Trophoblast cell (in vitro differentiated cells and primary cell): Measurements from ENCODE around the gene ICOS.

Source experiments
- DNase-seq, 2 donors: peaks; one replicate each; pipeline ENCODE4 v3.0.0-alpha.2; 2016
- H2AFZ ChIP-seq: 2 replicates; pipeline ENCODE4 v1.6.1; 2013; ENCODE audit warnings: low read length, moderate library complexity, mild to moderate bottlenecking; ENCODE audit not compliant: insufficient read depth, poor library complexity
- H2AK5ac ChIP-seq: 2 replicates; pipeline ENCODE4 v1.6.1; 2013; ENCODE audit warnings: mild to moderate bottlenecking, low read length
- H2BK120ac ChIP-seq: 2 replicates; pipeline ENCODE4 v1.6.1; 2013; ENCODE audit warnings: low read length, mild to moderate bottlenecking, moderate library complexity; ENCODE audit not compliant: insufficient read depth, poor library complexity
- H2BK12ac ChIP-seq: 2 replicates; pipeline ENCODE4 v1.6.1; 2013; ENCODE audit warnings: mild to moderate bottlenecking, low read length, moderate library complexity
- H2BK5ac ChIP-seq: 2 replicates; pipeline ENCODE4 v1.6.1; 2013; ENCODE audit warnings: low read length, low read depth, moderate library complexity, mild to moderate bottlenecking; ENCODE audit not compliant: poor library complexity
- H3K14ac ChIP-seq: 2 replicates; pipeline ENCODE4 v1.6.1; 2013; ENCODE audit warnings: mild to moderate bottlenecking, low read length
- H3K18ac ChIP-seq: 2 replicates; pipeline ENCODE4 v1.6.1; 2013; ENCODE audit warnings: mild to moderate bottlenecking, low read length
- H3K23ac ChIP-seq: 2 replicates; pipeline ENCODE4 v1.6.1; 2013; ENCODE audit warnings: low read length
- H3K27ac ChIP-seq: 2 replicates; pipeline ENCODE4 v1.5.1; 2013; ENCODE audit warnings: low read depth, mild to moderate bottlenecking, inconsistent platforms, low read length, moderate library complexity
- H3K27me3 ChIP-seq: 2 replicates; pipeline ENCODE4 v1.6.1; 2013; ENCODE audit warnings: inconsistent platforms, mild to moderate bottlenecking, low read length, moderate library complexity; ENCODE audit not compliant: insufficient read depth
- H3K36me3 ChIP-seq, 2 experiments: 1 replicate in 1 of 2; 2 replicates in 1 of 2; pipeline ENCODE4 v1.6.1; 2013; ENCODE audit warnings: low read length in 2 of 2, mild to moderate bottlenecking in 2 of 2, moderate library complexity in 1 of 2; ENCODE audit not compliant: insufficient read depth in 2 of 2, control insufficient read depth in 1 of 2
- H3K4ac ChIP-seq: 2 replicates; pipeline ENCODE4 v1.6.1; 2013; ENCODE audit warnings: low read depth, mild to moderate bottlenecking, low read length, moderate library complexity
- H3K4me1 ChIP-seq, 2 experiments: 1 replicate in 1 of 2; 2 replicates in 1 of 2; pipeline ENCODE4 v1.6.1; 2013; ENCODE audit warnings: low read length in 2 of 2, mild to moderate bottlenecking in 2 of 2, moderate library complexity in 1 of 2; ENCODE audit not compliant: insufficient read depth in 2 of 2, control insufficient read depth in 1 of 2
- H3K4me2 ChIP-seq: 2 replicates; pipeline ENCODE4 v1.6.1; 2013; ENCODE audit warnings: inconsistent platforms, mild to moderate bottlenecking, low read length, moderate library complexity
- H3K4me3 ChIP-seq: 2 replicates; pipeline ENCODE4 v1.5.1; 2013; ENCODE audit warnings: mild to moderate bottlenecking, low read depth, low read length, inconsistent platforms
- H3K79me1 ChIP-seq: one replicate; pipeline ENCODE4 v1.6.1; 2013; ENCODE audit warnings: low read length
- H3K79me2 ChIP-seq: 2 replicates; pipeline ENCODE4 v1.6.1; 2013; ENCODE audit warnings: low read length, mild to moderate bottlenecking; ENCODE audit not compliant: control insufficient read depth, insufficient read depth, poor library complexity
- H3K9ac ChIP-seq: 2 replicates; pipeline ENCODE4 v1.6.1; 2013; ENCODE audit warnings: mild to moderate bottlenecking, low read length
- H3K9me3 ChIP-seq: 2 replicates; pipeline ENCODE4 v1.6.1; 2013; ENCODE audit warnings: low read depth, mild to moderate bottlenecking, control low read depth, inconsistent platforms, low read length; ENCODE audit not compliant: insufficient read depth
- H4K12ac ChIP-seq: 2 replicates; pipeline ENCODE4 v1.6.1; 2013; ENCODE audit warnings: low read depth, mild to moderate bottlenecking, low read length, moderate library complexity
- H4K8ac ChIP-seq: 2 replicates; pipeline ENCODE4 v1.6.1; 2013; ENCODE audit warnings: low read depth, mild to moderate bottlenecking, low read length, moderate library complexity
- H4K91ac ChIP-seq: one replicate; pipeline ENCODE4 v1.6.1; 2013; ENCODE audit warnings: low read depth, mild to moderate bottlenecking, low read length, moderate library complexity
- WGBS: extraction: QIAGEN DNeasy Blood & Tissue Kit; methylation state at CpG from one replicate; pipeline ENCODE4 v1.1.7; 2013; ENCODE audit warnings: missing lambda C conversion rate; ENCODE audit not compliant: insufficient read length, insufficient coverage; ENCODE audit errors: extremely low coverage; 5-methylcytosine and 5-hydroxymethylcytosine counted together

ICOS gene

GRCh38 chr2:203999835-204000234 is 63.3 kb downstream of the ICOS start:
- Histone ChIP-seq H3K9me3 (no peaks in the 10 kb centered on the region), H3K18ac (no peak overlapping the region), H2BK5ac (no peak overlapping the region), H3K4me3 (no peak overlapping the region), H3K23ac (no peak overlapping the region), H3K14ac (no peak overlapping the region), H3K79me2 (no peaks in the 10 kb centered on the region), H3K9ac (no peak overlapping the region), H3K36me3 (no peaks in the 10 kb centered on the region), H3K27ac (no peak overlapping the region), H2AK5ac (no peak overlapping the region), H2BK12ac (no peak overlapping the region), H4K12ac (no peak overlapping the region), H3K4ac (no peak overlapping the region), H2AFZ (no peak overlapping the region), H3K4me1 (no peaks in the 10 kb centered on the region), H3K4me2 (no peak overlapping the region), H4K91ac (no peak overlapping the region), H3K79me1 (no peaks in the 10 kb centered on the region), H2BK120ac (no peak overlapping the region), H4K8ac (no peak overlapping the region), H3K27me3 (no peaks in the 10 kb centered on the region)
- no peak for DNase-seq

GRCh38 chr2:204000446-204000845 is 63.9 kb downstream of the ICOS start:
- no peak overlapping the region for H3K4ac ChIP-seq
- H2BK120ac ChIP-seq, result no peak overlapping the region
- H4K91ac ChIP-seq, result no peak overlapping the region
- H3K4me3 ChIP-seq, result no peak overlapping the region
- H2AFZ ChIP-seq, result no peak overlapping the region
- H3K9ac ChIP-seq, result no peak overlapping the region
- H3K79me1 ChIP-seq, result no peaks in the 10 kb centered on the region
- no peak overlapping the region for H2BK5ac ChIP-seq
- no peak overlapping the region for H3K18ac ChIP-seq
- no peaks in the 10 kb centered on the region for H3K79me2 ChIP-seq
- H3K9me3 ChIP-seq, result no peaks in the 10 kb centered on the region
- H3K27ac ChIP-seq, result no peak overlapping the region
- H3K14ac ChIP-seq, result no peak overlapping the region
- H4K8ac ChIP-seq, result no peak overlapping the region
- no peak overlapping the region for H3K23ac ChIP-seq
- no peaks in the 10 kb centered on the region for H3K4me1 ChIP-seq
- H3K36me3 ChIP-seq, result no peaks in the 10 kb centered on the region
- H3K27me3 ChIP-seq, result no peaks in the 10 kb centered on the region
- no peak for DNase-seq
- H2AK5ac ChIP-seq, result no peak overlapping the region
- no peak overlapping the region for H4K12ac ChIP-seq
- H3K4me2 ChIP-seq, result no peak overlapping the region
- H2BK12ac ChIP-seq, result no peak overlapping the region

- Histone ChIP-seq H3K23ac (no peak overlapping the region), H2BK120ac (no peak overlapping the region), H3K18ac (no peak overlapping the region), H3K9me3 (no peaks in the 10 kb centered on the region), H3K14ac (no peak overlapping the region), H2AFZ (no peak overlapping the region), H3K36me3 (no peaks in the 10 kb centered on the region), H3K79me1 (no peaks in the 10 kb centered on the region), H3K9ac (no peak overlapping the region), H3K4me3 (no peak overlapping the region), H3K27ac (no peak overlapping the region), H3K27me3 (no peaks in the 10 kb centered on the region), H3K79me2 (no peaks in the 10 kb centered on the region), H3K4ac (no peak overlapping the region), H4K91ac (no peak overlapping the region), H2BK12ac (no peak overlapping the region), H4K8ac (no peak overlapping the region), H3K4me1 (no peaks in the 10 kb centered on the region), H4K12ac (no peak overlapping the region), H3K4me2 (no peak overlapping the region), H2BK5ac (no peak overlapping the region), H2AK5ac (no peak overlapping the region)
- no peak for DNase-seq
- no CpG with 5 or more reads among the region's 3 CpGs for WGBS
Measured at GRCh38 chr2:204003276-204003990, 66.9 kb downstream of the ICOS start.

- H3K9ac ChIP-seq, result no peak overlapping the region
- no peaks in the 10 kb centered on the region for H3K9me3 ChIP-seq
- H3K23ac ChIP-seq, result no peak overlapping the region
- no peak overlapping the region for H4K8ac ChIP-seq
- no peaks in the 10 kb centered on the region for H3K27me3 ChIP-seq
- H3K4me3 ChIP-seq, result no peak overlapping the region
- H2BK5ac ChIP-seq, result no peak overlapping the region
- H3K36me3 ChIP-seq, result no peaks in the 10 kb centered on the region
- H4K12ac ChIP-seq, result no peak overlapping the region
- H2BK12ac ChIP-seq, result no peak overlapping the region
- no peak overlapping the region for H3K18ac ChIP-seq
- no peak overlapping the region for H4K91ac ChIP-seq
- H2AFZ ChIP-seq, result no peak overlapping the region
- no CpG with 5 or more reads among the region's 1 CpG for WGBS
- no peaks in the 10 kb centered on the region for H3K4me1 ChIP-seq
- no peak overlapping the region for H2BK120ac ChIP-seq
- DNase-seq, result no peak
- H3K14ac ChIP-seq, result no peak overlapping the region
- no peak overlapping the region for H2AK5ac ChIP-seq
- H3K27ac ChIP-seq, result no peak overlapping the region
- no peaks in the 10 kb centered on the region for H3K79me2 ChIP-seq
- no peak overlapping the region for H3K4ac ChIP-seq
- no peaks in the 10 kb centered on the region for H3K79me1 ChIP-seq
- no peak overlapping the region for H3K4me2 ChIP-seq
Measured at GRCh38 chr2:204004912-204005311, 68.3 kb downstream of the ICOS start.
